Mesenteric fat pad (tissue), 1 donor: ENCODE results near the gene ANGPTL7. TPM values are rescaled to one million over a fixed set of nuclear protein-coding genes. Genes with fewer than 3 reads are reported as not detected.

Source experiments
- DNase-seq: peaks from one replicate; pipeline ENCODE4 v3.0.0-alpha.2; 2020; ENCODE audit warnings: low spot score
- total RNA-seq: library from RNA; stranded (reverse); fragmentation: NEBNext Ultra II Directional; extraction: Animal tissue kit (Norgen Biotek cat#: 25700); gene quantifications from one replicate; pipeline ENCODE4 v1.2.1, GENCODE V29; 2021
- donor health status: DM: yes; HTN: yes; CAD: no.

The ANGPTL7 gene
- total RNA-seq, 1 donor from 2014 or later, result 0.42 TPM

- DNase-seq, result no peak
Observed at GRCh38 chr1:11198851-11199594, 9.9 kb downstream of the ANGPTL7 start.

- no peak for DNase-seq
Observed at GRCh38 chr1:11204396-11205190, 15.4 kb downstream of the ANGPTL7 start.

DNA sequence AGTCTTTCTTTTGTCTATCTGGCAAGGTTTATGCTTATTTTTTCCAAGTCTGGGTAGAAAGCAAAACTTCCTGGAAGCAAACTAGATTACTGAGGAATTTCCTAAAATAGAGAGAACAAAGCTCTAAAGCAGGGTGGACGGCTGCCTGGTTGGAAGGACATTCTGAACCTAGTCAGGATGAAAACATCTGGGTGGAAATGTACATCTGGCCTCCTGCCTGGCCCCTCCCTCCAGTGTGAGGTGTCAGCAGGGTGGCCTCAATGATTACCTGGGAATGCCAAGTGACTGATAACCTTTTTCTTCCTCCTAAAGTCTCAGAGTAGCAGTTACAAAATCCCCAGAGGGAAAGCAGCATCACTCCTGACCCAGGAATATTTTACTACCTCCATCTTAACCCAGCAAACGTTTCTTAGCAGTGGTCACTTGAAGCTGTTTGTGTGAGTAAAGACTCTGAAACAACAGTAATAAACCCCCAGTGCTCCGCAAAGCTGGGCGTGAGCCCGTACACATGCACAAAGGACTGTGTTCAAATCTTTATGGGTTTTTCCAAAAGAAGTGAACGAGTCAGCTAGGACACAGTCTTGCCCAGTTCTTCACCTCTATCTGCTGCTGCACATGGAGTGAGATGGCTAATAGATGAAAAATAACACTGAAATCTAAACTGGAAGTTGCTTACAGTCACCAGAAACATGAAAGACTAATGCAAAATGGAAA, 18.9 kb downstream of the ANGPTL7 start:
- DNase-seq, result no peak

DNA sequence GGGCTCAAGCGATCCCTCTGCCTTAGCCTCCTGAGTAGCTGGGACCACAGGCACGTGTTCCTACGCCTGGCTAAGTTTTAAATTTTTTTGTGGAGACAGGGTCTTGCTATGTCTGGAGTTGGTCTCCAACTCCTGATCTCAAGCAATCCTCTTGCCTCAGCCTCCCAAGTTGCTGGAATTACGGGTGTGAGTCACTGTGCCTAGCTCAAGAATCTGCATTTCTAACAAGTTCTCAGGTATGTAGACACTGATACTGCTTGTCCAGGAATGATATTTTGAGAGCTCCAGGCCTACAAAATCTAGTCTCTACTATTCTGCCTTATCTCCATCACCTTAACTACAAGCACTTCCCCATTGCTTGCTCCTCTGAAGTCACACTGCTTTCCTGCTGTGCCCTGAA, 22.3 kb downstream of the ANGPTL7 start:
- no peak for DNase-seq

DNA sequence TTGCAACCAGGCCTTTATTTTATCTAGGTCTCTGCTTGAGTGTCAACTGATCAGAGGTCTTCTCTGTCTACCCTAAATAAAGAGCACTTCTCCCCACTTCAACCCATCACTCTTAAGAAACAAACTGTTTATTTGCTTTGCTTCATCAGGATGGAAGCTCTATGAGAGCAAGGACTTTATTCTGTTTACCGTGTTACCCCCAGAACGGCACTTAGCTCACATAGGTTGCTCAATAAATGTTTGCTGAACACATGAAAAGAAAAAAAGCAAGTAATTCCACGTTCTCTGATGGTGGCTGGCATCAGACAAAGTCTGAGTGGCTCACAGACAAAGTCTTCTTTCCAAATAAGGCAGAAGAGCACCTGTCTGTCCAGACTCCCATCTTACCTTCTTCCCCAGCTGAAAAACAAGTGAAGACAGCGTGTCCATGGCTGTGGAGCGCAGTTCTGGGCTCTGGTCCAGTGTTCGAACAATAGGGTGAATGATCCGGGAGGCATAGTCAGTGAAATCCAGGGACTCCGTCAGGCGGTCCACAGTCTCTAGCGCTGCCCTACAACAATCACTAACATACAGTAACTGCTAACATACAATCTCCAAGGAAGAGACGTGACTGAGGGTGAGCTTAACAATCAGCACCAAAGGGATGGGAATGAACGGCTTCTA, 22.9 kb downstream of the ANGPTL7 start:
- DNase-seq, result no peak

DNA sequence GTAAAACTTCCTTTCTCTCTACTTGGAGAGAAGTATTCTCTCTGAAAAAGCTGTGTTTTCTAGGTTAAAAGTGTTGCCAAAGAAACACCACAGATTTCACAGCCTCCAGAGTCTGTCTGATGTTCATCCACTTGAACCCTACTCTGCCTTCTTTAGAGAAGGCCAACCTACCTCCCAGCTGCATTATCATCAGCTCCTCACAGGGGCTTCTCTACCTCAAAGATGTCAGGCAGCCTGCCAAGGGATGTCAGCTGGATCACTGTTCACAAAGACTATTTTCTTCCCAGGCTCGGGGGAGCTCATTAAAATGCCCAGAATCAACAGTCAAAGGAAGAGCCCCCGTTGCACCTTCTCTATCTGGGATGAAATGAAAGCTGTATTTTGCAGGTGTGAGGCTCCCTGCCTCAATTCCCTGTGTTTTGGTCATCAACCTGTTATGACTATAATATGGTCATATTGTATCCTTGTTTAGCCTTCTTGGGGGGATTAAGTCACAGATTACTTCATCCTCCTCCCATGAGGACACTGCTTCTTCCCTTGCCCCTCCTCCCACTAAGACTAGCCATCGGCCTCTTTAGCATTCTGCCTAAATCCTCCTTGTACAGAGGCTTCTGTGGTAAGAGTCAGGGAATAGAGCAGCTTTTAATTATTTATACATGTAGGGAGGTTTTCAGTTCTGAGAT, 25.7 kb downstream of the ANGPTL7 start:
- no peak for DNase-seq

GRCh38 chr1:11215381-11216005, 26.3 kb downstream of the ANGPTL7 start:
- no peak for DNase-seq

DNA sequence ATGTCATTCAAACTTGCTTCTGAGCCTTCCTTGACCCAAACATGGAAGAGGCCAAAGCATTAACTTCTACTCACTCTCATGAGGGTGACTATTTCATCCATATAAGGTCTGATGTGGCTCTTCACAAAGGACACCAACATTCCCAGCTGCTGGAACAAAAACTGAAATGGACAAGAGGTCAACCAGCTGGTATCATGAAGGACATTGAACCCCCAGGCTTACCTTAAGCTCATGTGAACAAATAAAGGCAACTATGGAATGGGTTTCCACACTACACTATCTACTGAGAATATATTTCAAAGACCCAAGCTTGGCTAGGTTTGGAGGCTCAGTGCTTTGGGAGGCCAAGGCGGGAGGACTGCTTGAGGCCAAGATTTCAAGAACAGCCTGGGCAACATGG, 26.9 kb downstream of the ANGPTL7 start:
- DNase-seq, result no peak

- no peak for DNase-seq
Observed at GRCh38 chr1:11227106-11228077, 38.2 kb downstream of the ANGPTL7 start.

GRCh38 chr1:11229203-11229602, 40.0 kb downstream of the ANGPTL7 start:
- DNase-seq, result no peak

- no peak for DNase-seq
Observed at GRCh38 chr1:11233208-11233607, 44.1 kb downstream of the ANGPTL7 start.

DNA sequence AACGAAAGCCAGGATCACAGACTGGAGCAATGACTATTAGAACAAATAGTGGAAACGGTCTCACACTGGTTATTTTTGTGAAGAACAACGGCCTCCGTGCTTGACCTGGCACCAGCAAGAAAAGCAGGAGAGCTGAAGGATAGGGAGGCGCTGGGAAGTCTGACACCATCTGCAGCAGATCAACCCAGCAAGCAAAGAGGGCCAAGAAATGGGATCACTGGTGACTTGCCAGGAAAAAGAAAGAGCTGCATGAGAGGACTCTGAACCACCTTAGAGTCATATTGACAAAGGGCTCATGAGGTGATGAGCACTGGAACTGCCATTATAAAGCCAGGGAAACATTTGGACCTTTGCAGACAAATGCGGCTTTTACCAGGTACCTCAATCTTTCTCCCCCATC, 48.2 kb downstream of the ANGPTL7 start:
- no peak for DNase-seq

DNA sequence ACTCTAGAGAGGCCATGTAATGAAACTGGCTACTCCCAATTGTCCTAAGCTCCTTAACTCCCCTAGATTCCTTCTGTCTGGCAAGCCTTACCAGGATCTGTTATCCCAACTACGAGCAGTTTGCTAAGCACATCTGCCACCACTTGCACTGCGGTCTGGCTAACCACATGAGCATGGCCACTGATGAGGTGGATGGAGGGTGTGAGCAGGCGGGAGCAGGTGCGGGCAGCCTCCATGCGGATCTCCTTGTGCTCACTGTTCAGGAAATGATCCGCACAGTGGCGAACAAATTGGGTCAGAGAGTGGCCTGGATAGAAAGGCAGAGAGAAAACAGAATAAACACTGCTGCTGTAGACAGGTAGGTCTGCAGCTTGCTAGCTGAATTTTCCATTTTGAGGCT, 49.2 kb downstream of the ANGPTL7 start:
- DNase-seq, result no peak

DNA sequence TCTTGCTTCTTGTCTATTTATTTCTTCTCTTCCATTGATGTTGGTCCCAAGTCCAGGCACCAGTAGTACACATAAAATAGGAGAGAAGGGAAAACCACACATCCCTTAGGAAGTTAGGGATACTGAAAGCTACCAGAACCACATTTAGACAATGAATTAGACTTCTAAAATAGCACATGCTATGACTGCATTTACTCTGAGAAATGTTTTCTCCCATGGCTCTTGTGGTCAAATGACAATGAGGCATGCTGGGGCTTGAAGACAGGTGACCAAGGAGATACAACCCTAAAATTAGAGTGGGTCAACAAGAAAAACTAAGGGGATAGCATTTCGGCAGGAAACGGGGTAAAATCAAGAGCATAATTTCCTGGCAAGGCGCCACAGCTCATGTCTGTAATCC, 56.1 kb downstream of the ANGPTL7 start:
- DNase-seq, result no peak

Other genes starting within 250 kb of the ANGPTL7 start
- 128 TPM for gene TARDBP, start 176.7 kb upstream of the ANGPTL7 start, total RNA-seq
- not detected for gene MASP2, start 142.1 kb upstream of the ANGPTL7 start, total RNA-seq
- 103 TPM for gene SRM, start 129.3 kb upstream of the ANGPTL7 start, total RNA-seq
- 46.8 TPM for gene EXOSC10, start 89.5 kb upstream of the ANGPTL7 start, total RNA-seq
- gene MTOR, start 73.2 kb downstream of the ANGPTL7 start, total RNA-seq, result 35.1 TPM
- gene UBIAD1, start 83.8 kb downstream of the ANGPTL7 start, total RNA-seq, result 13.5 TPM